Heart left ventricle (tissue), 16 donors: ENCODE results near the gene DUS4L. TPM values are rescaled to one million over a fixed set of nuclear protein-coding genes. Genes with fewer than 3 reads are reported as not detected.
A peak's percentile ranks its signal among the peaks of the same experiment; 100 is the strongest.

ENCODE experiments used
- ATAC-seq, 4 donors: fragments of 200-7000 bp; cut with Tn5 transposase; one replicate each; pipeline ENCODE4 v1.9.1; 2020 to 2022; ENCODE audit warnings: moderate library complexity in 4 of 4, mild to moderate bottlenecking in 3 of 4, moderate number of reproducible peaks in 1 of 4
- DNase-seq, 5 donors: peaks; one replicate each; pipeline ENCODE4 v3.0.0-alpha.2; 2020
- H3K27ac ChIP-seq, 12 donors: fragments of 200-600 bp; sonication (generic) in 4 of 12; one replicate each; pipeline versions ENCODE4 v1.5.0 to v1.8.0; 2016 to 2022; ENCODE audit warnings: mild to moderate bottlenecking in 2 of 12
- H3K27me3 ChIP-seq, 9 donors: fragments of 200-600 bp; sonication (generic) in 2 of 9; one replicate each; pipeline versions ENCODE4 v1.5.1 to v1.8.0; 2016 to 2022; ENCODE audit warnings: mild to moderate bottlenecking in 3 of 9
- H3K36me3 ChIP-seq, 9 donors: fragments of 200-600 bp; sonication (generic) in 2 of 9; one replicate each; pipeline versions ENCODE4 v1.5.0 to v1.8.0; 2018 to 2022; ENCODE audit warnings: mild to moderate bottlenecking in 2 of 9
- H3K4me1 ChIP-seq, 12 donors: fragments of 200-600 bp; sonication (generic) in 4 of 12; one replicate each; pipeline versions ENCODE4 v1.5.0 to v1.8.0; 2016 to 2022; ENCODE audit warnings: mild to moderate bottlenecking in 3 of 12
- H3K4me3 ChIP-seq, 12 donors: fragments of 200-600 bp; sonication (generic) in 4 of 12; one replicate each; pipeline versions ENCODE4 v1.5.0 to v1.8.0; 2017 to 2022; ENCODE audit warnings: mild to moderate bottlenecking in 9 of 12, moderate library complexity in 4 of 12
- H3K9me3 ChIP-seq, 12 donors: fragments of 200-600 bp; sonication (generic) in 4 of 12; one replicate each; pipeline versions ENCODE4 v1.5.0 to v1.8.0; 2016 to 2022; ENCODE audit warnings: mild to moderate bottlenecking in 1 of 12
- CTCF ChIP-seq, 12 donors: fragments of 200-600 bp; sonication (generic) in 4 of 12; IDR thresholded peaks; one replicate each; pipeline versions ENCODE4 v1.5.0 to v1.8.0; 2018 to 2022; ENCODE audit warnings: antibody characterized with exemption in 12 of 12, mild to moderate bottlenecking in 5 of 12
- POLR2A ChIP-seq, 2 donors: fragments of 450-650 bp; IDR thresholded peaks; one replicate each; pipeline ENCODE4 v1.6.1; 2017; ENCODE audit warnings: antibody characterized with exemption in 2 of 2, mild to moderate bottlenecking in 2 of 2, moderate library complexity in 2 of 2
- WGBS, 4 donors: extraction: QIAGEN DNeasy Blood & Tissue Kit in 2 of 4; methylation state at CpG; one replicate each; pipeline versions ENCODE4 v1.1.5 to v1.1.7; 2013 to 2018; 5-methylcytosine and 5-hydroxymethylcytosine counted together
- intact Hi-C, 10 donors: fragments of 100-400 bp; cut with DNase I; formaldehyde crosslinking; loops; one replicate each; pipeline versions ENCODE4 v1.11.1 to v1.14.2; 2022
- polyA plus RNA-seq, 2 donors: library from polyadenylated mRNA; stranded (reverse); fragments of 200-250 nt; gene quantifications; one replicate each; pipeline ENCODE4 v1.2.3, GENCODE V29; 2013
- total RNA-seq, 9 donors: library from RNA; depleted of rRNA in 2 of 9; stranded (reverse); fragments of >200 nt in 2 of 9; fragmentation: NEBNext Ultra II Directional in 3 of 9; extraction: Animal tissue kit (Norgen Biotek cat#: 25700) in 3 of 9; gene quantifications; one replicate each; pipeline versions ENCODE4 v1.1.0 to v1.2.4, GENCODE V29; 2016 to 2023
- donor health status: ischemic (EF 13 %, LVEDD 7.1; RV severe dilation, severe dysfunction).
- donor health status: healthy with polysubstance abuse.
- donor health status: DM: no; HTN: yes; CAD: no.
- donor health status: DM: no; HTN: no; CAD: no.
- donor health status: ischemic (EF 25% LVEDD 6.9; RV normal size, moderate dysfunction).
- donor health status: ischemic (EF 25% LVEDD 5.7; RV mildly dilated, moderate dysfunction).
- donor health status: healthy.
- donor health status: DM: yes; HTN: yes; CAD: no.
- donor health status: ischemic (EF 35%, LVEDD 5.7; RV mildly dilated, moderate dysfunction).
- donor health status: nonischemic (EF 11% LVEDD 7.7; RV severe dilation, severe dysfunction).
- donor health status: DM: yes; HTN: yes; CAD: no.
- donor health status: PGD.
- donor health status: ischemic (EF 29% LVEDD 5.4; RV normal size, mild dysfunction).
- donor health status: nonischemic (EF 23%, LVEDD 6.1; RV moderate dilation, normal function).

The DUS4L gene
- total and polyA plus RNA-seq, 11 donors = 4.5 to 11.7 (median 8.7) TPM

DNA sequence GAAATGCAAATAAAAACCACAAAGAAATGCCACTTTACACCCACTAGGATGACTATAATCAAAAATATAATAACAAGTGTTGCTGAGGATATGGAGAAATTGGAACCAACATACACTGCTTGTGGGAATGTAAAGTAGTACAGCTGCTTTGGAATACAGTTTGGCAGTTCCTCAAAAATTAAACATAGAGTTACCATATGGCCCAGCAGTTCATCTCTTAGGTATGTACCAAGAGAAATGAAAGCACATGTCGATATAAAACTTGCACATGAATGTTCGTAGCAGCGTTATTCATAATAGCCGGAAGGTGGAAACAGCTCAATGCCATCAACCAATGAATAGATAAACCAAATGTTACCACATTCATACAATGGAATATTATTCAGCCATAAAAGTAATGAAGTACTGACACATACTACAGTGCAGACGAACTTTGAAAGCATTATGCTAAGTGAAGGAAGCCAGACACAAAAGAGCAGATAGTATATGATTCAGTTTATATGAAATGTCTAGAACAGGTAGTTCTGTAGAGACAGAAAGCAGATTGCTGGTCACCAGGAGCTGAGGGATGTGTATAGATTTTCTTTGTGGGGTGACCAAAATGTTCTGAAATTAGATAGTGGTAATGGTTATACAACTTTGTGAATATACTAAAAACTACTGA is 28.7 kb downstream of the DUS4L start:
- ATAC-seq = no peak
- TF ChIP-seq CTCF (IDR thresholded peaks at IDR 0.05) (no peak), POLR2A (IDR thresholded peaks at IDR 0.05) (no peak)
- H3K4me1 ChIP-seq = peaks cover 9 to 56% (median 33%) of the 10 kb centered on the region in 12 donors
- peaks cover 0 to 61% (median 30%) of the 10 kb centered on the region in 9 donors for H3K36me3 ChIP-seq
- no peak overlapping the region for H3K4me3 ChIP-seq
- H3K9me3 ChIP-seq = no peaks in the 10 kb centered on the region
- no peak for DNase-seq
- peak overlapping the region in 7 of 12 donors; percentile 16 to 58 (median 39) for H3K27ac ChIP-seq
- 83 to 91% (median 87%) methylated on average over 5 of the region's 5 CpGs for WGBS, 4 donors
- no peaks in the 10 kb centered on the region for H3K27me3 ChIP-seq
- intact Hi-C loops = loop anchor here in 2 of 10 donors (10.0 kb wide), 1 partner anchor 388 kb away; no protein-coding TSS in a partner anchor

GRCh38 chr7:107593025-107593410 is 29.2 kb downstream of the DUS4L start:
- H3K4me3 ChIP-seq = no peak overlapping the region
- H3K9me3 ChIP-seq = no peaks in the 10 kb centered on the region
- no peaks in the 10 kb centered on the region for H3K27me3 ChIP-seq
- TF ChIP-seq POLR2A (IDR thresholded peaks at IDR 0.05) = no peak
- TF ChIP-seq CTCF (IDR thresholded peaks at IDR 0.05) = no peak
- intact Hi-C loops = loop anchor here in 2 of 10 donors (10.0 kb wide), 1 partner anchor 388 kb away; no protein-coding TSS in a partner anchor
- peak overlapping the region in 4 of 12 donors; percentile 7 to 24 (median 14) for H3K27ac ChIP-seq
- ATAC-seq (no peak), DNase-seq (no peak)
- H3K36me3 ChIP-seq = peaks cover 0 to 61% (median 35%) of the 10 kb centered on the region in 9 donors
- WGBS, 4 donors = 76 to 99% (median 91%) methylated on average over 1 of the region's 1 CpG
- peaks cover 9 to 56% (median 33%) of the 10 kb centered on the region in 12 donors for H3K4me1 ChIP-seq

GRCh38 chr7:107594961-107595737 is 31.4 kb downstream of the DUS4L start:
- peaks cover 9 to 61% (median 32%) of the 10 kb centered on the region in 12 donors for H3K4me1 ChIP-seq
- ATAC-seq (peak; percentile 70 to 93 (median 89)), DNase-seq (peak in 2 of 5 donors; percentile 10 to 36)
- peaks cover 0 to 63% (median 49%) of the 10 kb centered on the region in 9 donors for H3K36me3 ChIP-seq
- no peaks in the 10 kb centered on the region for H3K9me3 ChIP-seq
- H3K27ac ChIP-seq = peak overlapping the region; percentile 27 to 83 (median 68)
- TF ChIP-seq POLR2A (IDR thresholded peaks at IDR 0.05) (no peak), CTCF (IDR thresholded peaks at IDR 0.05) (no peak)
- no peaks in the 10 kb centered on the region for H3K27me3 ChIP-seq
- WGBS, 4 donors = 25 to 38% (median 29%) methylated on average over 4 of the region's 4 CpGs
- H3K4me3 ChIP-seq = no peak overlapping the region
- intact Hi-C loops = loop anchor here in 3 of 10 donors (2.0 to 10.0 kb wide), 2 partner anchors 14 to 390 kb away; partner anchors contain the start of gene BCAP29 (in 1 of the 3)
